Measurements from ENCODE around the gene TIPRL. TPM values are rescaled to one million over a fixed set of nuclear protein-coding genes. Genes with fewer than 3 reads are reported as not detected.
A peak's percentile ranks its signal among the peaks of the same experiment; 100 is the strongest.
"Not testable (repeated sequence)": the region's sequence is repeated elsewhere in the genome, so short reads cannot be mapped to it uniquely, and the experiment has no call there.

Gene TIPRL
- total RNA-seq, 1 experiment from 2014 or later = 68.5 TPM

DNA sequence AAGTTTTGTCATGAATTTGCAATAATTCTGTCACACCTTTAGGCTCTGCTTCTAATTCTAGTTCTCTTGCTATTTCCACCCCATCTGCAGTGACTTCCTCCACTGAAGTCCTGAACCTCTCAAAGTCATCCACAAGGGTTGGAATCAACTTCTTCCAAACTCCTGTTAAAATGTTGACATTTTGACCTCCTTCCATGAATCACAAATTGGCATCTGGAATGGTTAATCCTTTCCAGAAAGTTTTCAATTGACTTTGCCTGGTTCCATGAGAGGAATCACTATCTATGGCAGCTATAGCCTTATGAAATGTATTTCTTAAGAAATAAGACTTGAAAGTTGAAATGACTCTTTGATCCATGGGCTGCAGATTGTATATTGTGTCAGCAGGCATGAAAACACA is 27.3 kb downstream of the TIPRL start:
- Histone ChIP-seq H3K4me1 (replicated peaks) (no peaks in the 10 kb centered on the region), H3K36me3 (peaks cover 16% of the 10 kb centered on the region), H3K9me3 (replicated peaks) (no peaks in the 10 kb centered on the region), H3K27me3 (replicated peaks) (no peaks in the 10 kb centered on the region), H3K4me3 (no peak overlapping the region), H3K27ac (no peak overlapping the region)
- no peak for DNase-seq (ENCODE audit: low read depth in 1 of 2, low spot score in 2 of 2)

DNA sequence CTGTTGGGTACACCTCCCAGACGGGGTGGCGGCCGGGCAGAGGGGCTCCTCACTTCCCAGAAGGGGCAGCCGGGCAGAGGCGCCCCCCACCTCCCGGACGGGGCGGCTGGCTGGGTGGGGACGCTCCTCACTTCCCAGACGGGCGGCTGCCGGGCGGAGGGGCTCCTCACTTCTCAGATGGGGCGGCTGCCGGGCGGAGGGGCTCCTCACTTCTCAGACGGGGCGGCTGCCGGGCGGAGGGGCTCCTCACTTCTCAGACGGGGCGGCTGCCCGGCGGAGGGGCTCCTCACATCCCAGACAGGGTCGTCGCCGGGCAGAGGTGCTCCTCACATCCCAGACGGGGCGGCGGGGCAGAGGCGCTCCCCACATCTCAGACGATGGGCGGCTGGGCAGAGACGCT is 28.9 kb downstream of the TIPRL start:
- not testable (repeated sequence) for H3K27ac ChIP-seq; DNase-seq (ENCODE audit: low read depth in 1 of 2, low spot score in 2 of 2); H3K4me1 ChIP-seq (replicated peaks); H3K27me3 ChIP-seq (replicated peaks); H3K4me3 ChIP-seq; H3K9me3 ChIP-seq (replicated peaks)
- peaks cover 10% of the 10 kb centered on the region for H3K36me3 ChIP-seq

DNA sequence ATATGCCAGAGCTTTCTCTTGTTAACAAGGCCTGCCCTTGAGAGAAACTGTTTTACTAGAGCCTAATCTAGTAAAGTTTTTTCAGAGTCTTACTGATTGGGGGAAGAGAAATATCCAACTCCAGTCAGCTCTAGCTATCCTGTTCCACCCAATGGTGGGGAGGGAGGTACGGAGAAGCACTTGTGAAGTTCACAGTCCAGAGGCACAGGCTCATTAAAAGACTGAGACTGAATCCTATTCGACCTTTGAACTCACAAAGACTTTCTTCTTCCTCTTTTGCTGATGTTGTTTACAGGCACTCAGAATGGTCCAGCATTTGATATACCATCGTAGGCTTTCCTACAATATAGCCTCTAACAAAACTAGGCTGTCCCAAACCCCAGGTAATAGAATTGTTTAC is 31.6 kb downstream of the TIPRL start:
- Histone ChIP-seq H3K27me3 (replicated peaks) (no peaks in the 10 kb centered on the region), H3K36me3 (no peaks in the 10 kb centered on the region), H3K9me3 (replicated peaks) (no peaks in the 10 kb centered on the region), H3K27ac (no peak overlapping the region), H3K4me3 (no peak overlapping the region), H3K4me1 (replicated peaks) (no peaks in the 10 kb centered on the region)
- no peak for DNase-seq (ENCODE audit: low read depth in 1 of 2, low spot score in 2 of 2)

DNA sequence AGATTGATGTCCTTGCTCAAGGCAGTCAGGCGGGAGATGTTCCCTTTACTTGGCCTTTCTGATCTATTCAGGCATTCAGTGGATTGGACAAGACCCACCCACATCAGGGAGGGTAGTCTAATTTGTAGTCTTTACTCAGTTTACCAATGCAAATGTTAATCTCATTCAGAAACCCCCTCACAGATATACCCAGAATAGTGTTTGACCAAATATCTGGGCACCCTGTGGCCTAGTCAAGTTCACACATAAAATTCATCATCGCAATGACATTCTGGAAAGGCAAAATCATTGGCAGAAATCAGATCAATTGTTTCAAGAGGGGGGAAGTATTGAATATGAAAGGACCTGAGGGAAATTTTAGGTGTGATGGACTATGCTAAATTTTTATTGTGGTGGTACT is 34.6 kb downstream of the TIPRL start:
- no peak for DNase-seq (ENCODE audit: low read depth in 1 of 2, low spot score in 2 of 2)
- Histone ChIP-seq H3K9me3 (replicated peaks) (no peaks in the 10 kb centered on the region), H3K36me3 (no peaks in the 10 kb centered on the region), H3K27me3 (replicated peaks) (no peaks in the 10 kb centered on the region), H3K4me3 (no peak overlapping the region), H3K4me1 (replicated peaks) (no peaks in the 10 kb centered on the region), H3K27ac (no peak overlapping the region)

DNA sequence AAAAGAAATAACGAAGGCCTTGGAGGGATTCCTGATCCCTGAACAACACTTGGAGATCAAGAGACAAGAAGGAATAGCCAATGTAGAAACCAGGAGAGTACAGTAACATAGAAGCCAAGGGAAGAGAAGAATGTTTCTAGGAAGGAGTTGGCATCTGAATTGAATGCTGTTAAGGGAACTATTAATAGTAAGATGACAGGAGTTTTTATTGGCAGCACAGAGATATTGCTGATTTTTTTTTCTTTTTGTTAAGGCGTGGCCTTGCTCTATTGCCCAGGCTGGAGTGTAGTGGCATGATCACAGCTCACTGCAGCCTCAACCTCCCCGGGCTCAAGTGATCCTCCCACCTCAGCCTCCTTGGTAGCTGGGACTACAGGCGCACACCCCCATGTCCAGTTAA is 37.4 kb downstream of the TIPRL start:
- no peaks in the 10 kb centered on the region for H3K36me3 ChIP-seq
- H3K4me3 ChIP-seq = no peak overlapping the region
- no peak overlapping the region for H3K27ac ChIP-seq
- DNase-seq (ENCODE audit: low read depth in 1 of 2, low spot score in 2 of 2) = no peak
- H3K4me1 ChIP-seq (replicated peaks) = no peaks in the 10 kb centered on the region
- H3K27me3 ChIP-seq (replicated peaks) = no peaks in the 10 kb centered on the region
- H3K9me3 ChIP-seq (replicated peaks) = no peaks in the 10 kb centered on the region

DNA sequence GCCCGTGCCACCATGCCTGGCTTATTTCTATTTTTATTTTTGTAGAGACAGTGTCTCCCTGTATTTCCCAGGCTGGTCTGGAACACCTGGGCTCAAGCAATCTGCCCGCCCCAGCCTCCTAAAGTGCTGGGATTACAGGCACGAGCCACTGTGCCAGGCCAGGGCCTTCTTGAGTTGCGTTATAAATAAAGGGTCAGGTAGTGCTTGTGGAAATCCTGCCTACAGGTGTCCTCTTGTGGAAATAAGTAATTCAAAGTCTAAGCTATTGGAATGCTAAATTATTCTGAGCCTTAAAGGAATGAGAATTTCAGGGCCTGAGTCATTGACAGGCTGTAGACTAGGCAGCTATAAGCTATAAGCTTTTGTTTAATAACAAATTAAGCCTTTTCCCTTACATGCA is 38.9 kb downstream of the TIPRL start:
- no peaks in the 10 kb centered on the region for H3K4me1 ChIP-seq (replicated peaks)
- no peak for DNase-seq (ENCODE audit: low read depth in 1 of 2, low spot score in 2 of 2)
- no peaks in the 10 kb centered on the region for H3K9me3 ChIP-seq (replicated peaks)
- no peaks in the 10 kb centered on the region for H3K27me3 ChIP-seq (replicated peaks)
- H3K36me3 ChIP-seq = no peaks in the 10 kb centered on the region
- no peak overlapping the region for H3K4me3 ChIP-seq
- no peak overlapping the region for H3K27ac ChIP-seq

DNA sequence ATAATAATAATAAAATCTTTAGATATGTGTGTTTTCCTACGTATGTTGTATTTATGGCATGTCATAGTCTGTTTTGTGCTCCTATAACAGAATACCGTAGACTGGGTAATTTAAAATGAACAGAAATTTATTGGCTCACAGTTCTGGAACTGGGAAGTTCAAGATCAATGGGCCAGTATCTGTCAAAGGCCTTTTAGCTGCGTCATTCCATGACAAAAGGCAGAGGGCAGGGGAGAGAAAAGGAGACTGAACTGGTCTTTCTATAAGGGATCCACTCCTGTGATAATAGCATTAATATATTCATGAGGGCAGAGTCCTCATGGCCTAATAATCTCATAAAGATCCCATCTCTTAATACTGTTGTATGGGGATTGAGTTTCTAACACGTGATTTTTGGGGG is 39.9 kb downstream of the TIPRL start:
- no peak for DNase-seq (ENCODE audit: low read depth in 1 of 2, low spot score in 2 of 2)
- Histone ChIP-seq H3K36me3 (no peaks in the 10 kb centered on the region), H3K4me1 (replicated peaks) (no peaks in the 10 kb centered on the region), H3K4me3 (no peak overlapping the region), H3K27ac (no peak overlapping the region), H3K9me3 (replicated peaks) (no peaks in the 10 kb centered on the region), H3K27me3 (replicated peaks) (no peaks in the 10 kb centered on the region)

DNA sequence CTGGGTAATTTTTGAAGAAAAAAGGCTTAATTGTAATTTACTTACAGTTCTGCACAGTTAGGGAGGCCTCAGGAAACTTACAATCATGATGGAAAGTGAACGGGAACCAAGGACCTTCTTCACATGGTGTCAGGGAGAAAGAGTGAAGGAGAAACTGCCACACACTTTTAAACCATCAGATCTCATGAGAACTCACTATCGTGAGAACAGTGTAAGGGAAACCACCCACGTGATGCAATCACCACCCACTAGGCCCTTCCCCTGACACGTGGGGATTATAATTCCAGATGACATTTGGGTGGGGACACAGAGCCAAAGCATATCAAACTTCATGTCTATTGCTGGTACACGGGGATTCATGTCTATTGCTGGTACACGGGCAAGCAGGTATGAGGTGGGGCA is 41.7 kb downstream of the TIPRL start:
- H3K27ac ChIP-seq = no peak overlapping the region
- peaks cover 5% of the 10 kb centered on the region for H3K4me1 ChIP-seq (replicated peaks)
- H3K9me3 ChIP-seq (replicated peaks) = no peaks in the 10 kb centered on the region
- H3K4me3 ChIP-seq = no peak overlapping the region
- no peaks in the 10 kb centered on the region for H3K36me3 ChIP-seq
- H3K27me3 ChIP-seq (replicated peaks) = no peaks in the 10 kb centered on the region
- DNase-seq (ENCODE audit: low read depth in 1 of 2, low spot score in 2 of 2) = no peak

DNA sequence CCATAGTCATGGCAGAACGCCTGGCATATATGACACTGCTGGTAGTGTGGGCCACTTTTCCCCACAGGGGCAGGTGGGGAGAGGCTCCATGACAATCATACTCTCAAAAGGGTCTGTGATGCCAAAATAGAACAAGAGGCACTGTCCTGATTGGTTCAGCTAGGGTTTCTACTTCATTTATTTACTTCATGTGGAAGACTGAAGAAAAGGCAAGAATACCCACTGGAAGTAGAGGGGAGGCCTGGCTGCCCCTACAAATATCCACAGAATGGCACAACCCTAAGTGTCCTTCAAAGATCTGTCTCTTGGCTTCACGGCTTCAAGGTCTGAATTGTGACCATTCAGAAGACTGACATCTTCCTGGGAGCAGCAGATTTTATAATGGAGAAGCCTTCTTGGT is 42.5 kb downstream of the TIPRL start:
- no peak for DNase-seq (ENCODE audit: low read depth in 1 of 2, low spot score in 2 of 2)
- Histone ChIP-seq H3K4me1 (replicated peaks) (peaks cover 10% of the 10 kb centered on the region), H3K9me3 (replicated peaks) (no peaks in the 10 kb centered on the region), H3K36me3 (peaks cover 6% of the 10 kb centered on the region; the same call in 1 of the 2 replicates), H3K4me3 (no peak overlapping the region), H3K27ac (no peak overlapping the region), H3K27me3 (replicated peaks) (no peaks in the 10 kb centered on the region)

DNA sequence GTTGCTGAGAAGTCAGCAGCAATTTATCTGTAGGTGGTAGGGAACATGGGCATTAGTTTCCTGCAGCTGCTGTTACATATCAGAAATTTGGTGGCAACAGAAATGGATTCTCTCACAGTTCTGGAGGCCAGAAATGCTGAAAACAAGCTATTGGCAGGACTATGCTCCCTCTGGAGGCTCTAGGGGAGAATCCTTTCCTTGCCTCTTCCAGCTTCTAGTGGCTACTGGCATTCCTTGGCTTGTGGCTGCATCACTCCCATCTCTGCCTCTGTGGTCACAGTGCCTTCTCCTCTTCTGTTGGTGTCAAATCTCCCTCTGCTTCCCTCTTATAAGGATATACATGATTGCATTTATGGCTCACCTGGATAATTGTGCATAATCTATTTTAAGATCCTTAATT is 44.5 kb downstream of the TIPRL start:
- Histone ChIP-seq H3K27me3 (replicated peaks) (no peaks in the 10 kb centered on the region), H3K36me3 (peaks cover 6% of the 10 kb centered on the region; the same call in 1 of the 2 replicates), H3K4me1 (replicated peaks) (peaks cover 25% of the 10 kb centered on the region), H3K9me3 (replicated peaks) (no peaks in the 10 kb centered on the region), H3K4me3 (no peak overlapping the region), H3K27ac (no peak overlapping the region)
- DNase-seq (ENCODE audit: low read depth in 1 of 2, low spot score in 2 of 2) = no peak

DNA sequence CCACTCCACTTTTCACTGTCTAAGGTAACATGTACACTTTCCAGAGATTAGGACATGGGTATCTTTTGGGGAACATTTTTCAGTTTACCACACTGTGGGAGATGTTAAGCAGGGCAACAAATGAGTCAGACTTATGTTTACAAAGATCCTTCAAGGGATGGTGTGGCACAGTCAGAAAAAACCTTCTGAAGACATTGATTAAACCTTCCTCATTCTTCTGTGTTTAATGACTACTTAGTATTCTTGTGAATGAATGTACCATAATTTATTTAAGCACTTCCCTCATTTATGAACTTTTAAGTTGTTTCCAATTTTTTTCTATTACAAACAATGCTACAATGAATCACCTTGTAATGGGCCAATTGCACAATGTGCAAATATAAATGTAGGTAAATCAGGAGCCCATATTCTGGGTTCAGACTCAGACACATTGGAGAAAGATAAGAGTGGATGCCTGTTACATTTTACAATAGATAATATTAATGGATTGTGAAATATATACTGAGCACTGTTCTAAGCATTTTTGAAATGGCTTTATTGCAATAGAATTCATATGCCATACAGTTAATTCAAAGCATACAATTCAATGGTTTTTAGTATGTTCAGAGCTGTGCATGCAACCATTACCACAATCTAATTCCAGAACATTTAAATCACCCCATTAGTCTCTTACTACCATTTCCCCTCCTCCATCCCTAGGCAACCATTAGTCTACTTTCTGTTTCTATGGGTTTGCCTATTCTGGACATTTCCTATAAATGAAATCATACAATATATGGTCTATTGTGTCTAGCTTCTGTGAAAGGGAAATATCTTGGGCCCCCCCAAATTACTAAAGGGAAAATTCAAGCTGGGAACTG is 45.1 kb downstream of the TIPRL start:
- Histone ChIP-seq H3K36me3 (peaks cover 6% of the 10 kb centered on the region; the same call in 1 of the 2 replicates), H3K9me3 (replicated peaks) (no peaks in the 10 kb centered on the region), H3K27ac (no peak overlapping the region), H3K4me3 (no peak overlapping the region), H3K27me3 (replicated peaks) (no peaks in the 10 kb centered on the region), H3K4me1 (replicated peaks) (peaks cover 32% of the 10 kb centered on the region)
- DNase-seq (ENCODE audit: low read depth in 1 of 2, low spot score in 2 of 2) = no peak

DNA sequence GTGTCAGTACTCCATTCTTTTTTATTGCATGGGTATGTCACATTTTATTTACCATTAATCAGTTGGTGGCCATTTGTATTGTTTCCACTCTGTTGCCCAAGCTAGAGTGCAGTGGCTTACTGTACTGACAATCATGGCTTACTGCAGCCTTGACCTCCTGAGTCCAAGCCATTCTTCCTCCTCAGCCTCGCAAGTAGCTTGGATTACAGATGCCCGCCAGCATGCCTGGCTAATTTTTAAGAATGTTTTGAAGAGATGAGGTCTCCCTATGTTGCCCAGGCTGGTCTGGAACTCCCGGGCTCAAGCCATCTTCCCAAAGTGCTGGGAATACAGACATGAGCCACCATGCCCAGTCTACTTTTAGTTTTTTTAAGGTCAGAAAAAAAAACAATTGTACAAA is 46.2 kb downstream of the TIPRL start:
- Histone ChIP-seq H3K4me1 (replicated peaks) (peaks cover 37% of the 10 kb centered on the region), H3K36me3 (peaks cover 14% of the 10 kb centered on the region), H3K9me3 (replicated peaks) (no peaks in the 10 kb centered on the region), H3K27ac (no peak overlapping the region), H3K27me3 (replicated peaks) (no peaks in the 10 kb centered on the region), H3K4me3 (no peak overlapping the region)
- no peak for DNase-seq (ENCODE audit: low read depth in 1 of 2, low spot score in 2 of 2)

DNA sequence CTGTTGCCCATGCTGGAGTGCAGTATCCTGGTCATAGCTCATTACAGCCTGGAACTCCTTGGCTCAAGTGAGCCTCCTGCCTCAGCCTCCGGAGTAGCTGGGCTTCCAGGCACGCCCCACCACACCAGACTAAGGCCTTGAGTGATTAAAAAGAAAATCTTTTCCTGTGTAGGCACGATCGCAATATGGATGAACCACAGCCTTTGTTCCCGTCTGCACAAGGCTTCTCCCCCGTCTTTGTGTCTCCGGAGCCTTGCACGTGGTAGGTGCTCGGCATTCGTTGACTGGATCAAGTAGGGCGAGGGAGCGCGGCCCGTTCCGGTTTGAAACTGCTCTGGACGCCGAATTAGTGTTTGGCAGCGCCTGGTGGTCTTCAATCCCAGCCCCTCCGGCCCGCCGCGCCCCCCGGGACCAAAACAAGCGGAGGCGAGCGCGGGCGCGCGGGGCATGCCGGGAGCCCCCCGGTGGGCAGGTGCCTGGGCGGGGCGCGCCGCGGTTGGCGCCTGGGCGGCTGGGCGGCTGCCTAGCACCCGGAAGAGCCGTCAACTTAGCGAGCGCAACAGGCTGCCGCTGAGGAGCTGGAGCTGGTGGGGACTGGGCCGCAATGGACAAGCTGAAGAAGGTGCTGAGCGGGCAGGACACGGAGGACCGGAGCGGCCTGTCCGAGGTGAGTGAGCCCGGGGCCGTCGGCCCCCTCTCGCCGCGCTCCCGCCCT is 46.9 kb downstream of the TIPRL start, which contains the start of gene SFT2D2:
TSS of gene SFT2D2 (plus strand) at position 529 of the 715 bp plus-strand sequence. CDS start at position 605, 76 bp downstream.
- H3K9me3 ChIP-seq (replicated peaks) = no peaks in the 10 kb centered on the region
- H3K4me3 ChIP-seq = peak within 1 kb of the TSS; percentile 95
- peak; percentile 64 to 73 for DNase-seq (ENCODE audit: low read depth in 1 of 2, low spot score in 2 of 2)
- H3K27me3 ChIP-seq (replicated peaks) = no peaks in the 10 kb centered on the region
- peaks cover 37% of the 10 kb centered on the region for H3K4me1 ChIP-seq (replicated peaks)
- peaks cover 18% of the 10 kb centered on the region for H3K36me3 ChIP-seq
- H3K27ac ChIP-seq = peak within 1 kb of the TSS; percentile 90

DNA sequence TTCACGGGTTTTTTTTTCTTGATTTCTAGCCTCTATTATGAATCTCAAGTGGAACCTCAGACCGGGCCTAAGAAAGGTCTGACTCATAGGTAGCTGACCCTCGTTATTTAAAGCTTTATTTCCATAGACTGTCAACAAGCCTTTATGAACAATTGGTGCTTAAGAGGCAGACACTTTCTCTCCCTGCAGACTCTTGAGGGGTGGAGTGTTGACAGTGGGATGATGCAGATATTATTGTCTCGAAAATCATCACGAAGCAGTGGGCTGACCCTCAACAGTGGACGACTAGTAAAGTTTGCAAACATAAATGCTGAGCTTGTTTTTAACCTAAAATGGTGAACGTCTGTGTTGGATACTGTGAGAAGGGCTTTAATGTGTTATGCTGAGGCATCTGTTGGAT is 48.9 kb downstream of the TIPRL start:
- no peaks in the 10 kb centered on the region for H3K9me3 ChIP-seq (replicated peaks)
- DNase-seq (ENCODE audit: low read depth in 1 of 2, low spot score in 2 of 2) = peak in 1 of 2 experiments; percentile 58
- no peaks in the 10 kb centered on the region for H3K27me3 ChIP-seq (replicated peaks)
- H3K4me3 ChIP-seq = no peak overlapping the region
- peaks cover 32% of the 10 kb centered on the region for H3K36me3 ChIP-seq
- peak overlapping the region; percentile 11; the same call in 1 of the 2 replicates for H3K27ac ChIP-seq
- H3K4me1 ChIP-seq (replicated peaks) = peaks cover 37% of the 10 kb centered on the region
